ENCODE data around the gene MRPL18. TPM values are rescaled to one million over a fixed set of nuclear protein-coding genes. Genes with fewer than 3 reads are reported as not detected.
"Not testable (repeated sequence)": the region's sequence is repeated elsewhere in the genome, so short reads cannot be mapped to it uniquely, and the experiment has no call there.

MRPL18 gene
- 47.2 TPM for total RNA-seq (ENCODE audit: insufficient read depth, low replicate concordance)

DNA sequence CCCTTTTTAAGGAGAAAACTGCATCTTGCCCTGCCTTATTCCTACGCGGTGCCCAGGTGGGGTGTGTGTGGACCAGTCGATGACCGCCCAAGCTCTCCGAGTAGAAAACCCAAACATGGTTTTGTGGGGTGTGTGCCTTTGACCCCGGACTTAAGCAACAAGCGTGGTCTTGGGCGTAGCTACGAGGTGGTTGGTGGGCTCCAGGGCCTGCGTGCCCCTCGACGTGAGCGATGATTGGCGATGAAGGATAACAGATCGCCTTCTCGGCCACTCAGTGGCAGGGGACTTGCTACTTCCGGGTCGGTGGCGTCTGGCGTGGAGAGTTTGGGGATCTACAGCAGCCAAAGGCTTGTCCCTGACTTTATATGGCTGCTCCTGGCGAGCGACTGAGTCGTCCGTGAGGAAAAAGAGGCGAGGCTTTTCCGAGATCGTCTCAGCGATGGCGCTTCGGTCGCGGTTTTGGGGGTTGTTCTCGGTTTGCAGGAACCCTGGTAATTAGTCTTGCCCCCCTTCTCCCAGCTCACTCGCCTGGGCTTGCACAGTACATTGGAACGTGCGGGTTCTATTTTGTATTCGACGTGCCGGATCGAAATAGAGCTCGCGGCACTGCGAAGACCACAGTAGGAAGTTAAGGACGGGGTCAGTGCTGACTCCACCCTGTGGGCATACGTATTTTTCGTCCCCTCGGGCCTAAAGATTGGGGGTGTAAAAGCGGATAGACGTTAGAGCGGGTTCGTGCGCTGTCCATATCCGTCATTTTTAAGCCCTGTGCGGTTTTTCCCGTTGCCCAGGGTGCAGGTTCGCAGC lies at the start of gene MRPL18:
Gene MRPL18, plus strand, starts transcription at position 319 of the 807 bp plus-strand sequence. Its CDS starts 121 bp downstream, at position 440.
- peak; percentile 99 for DNase-seq (ENCODE audit: low spot score)

GRCh38 chr6:159742165-159742564 lies 48.1 kb upstream of the MRPL18 start:
- no peak for DNase-seq (ENCODE audit: low spot score)

GRCh38 chr6:159745081-159745480 lies 45.2 kb upstream of the MRPL18 start:
- no peak for DNase-seq (ENCODE audit: low spot score)

DNA sequence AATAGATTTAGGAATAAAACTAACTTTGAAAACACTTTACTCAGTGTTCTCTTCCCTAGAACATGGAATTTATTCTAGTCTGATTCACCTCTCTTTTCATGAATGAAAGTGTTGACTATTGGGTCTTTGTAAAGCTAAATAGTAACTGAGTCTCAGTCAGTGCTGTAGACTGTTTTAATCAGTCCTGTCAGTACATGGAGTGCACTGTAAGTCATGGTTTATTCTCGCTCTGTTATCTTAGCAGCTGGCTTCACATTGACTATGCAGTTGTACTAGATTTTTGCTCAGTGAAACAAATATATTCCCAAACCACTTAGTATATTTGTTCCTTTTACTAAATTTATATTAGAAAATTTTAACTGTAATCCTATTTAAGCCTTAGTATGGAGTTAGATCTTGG lies 43.5 kb upstream of the MRPL18 start:
- no peak for DNase-seq (ENCODE audit: low spot score)

- not testable (repeated sequence) for DNase-seq (ENCODE audit: low spot score)
Measured at GRCh38 chr6:159748127-159748526, 42.1 kb upstream of the MRPL18 start.

GRCh38 chr6:159751448-159751847 lies 38.8 kb upstream of the MRPL18 start:
- DNase-seq (ENCODE audit: low spot score): no peak

- no peak for DNase-seq (ENCODE audit: low spot score)
Measured at GRCh38 chr6:159753081-159753872, 37.0 kb upstream of the MRPL18 start.

- DNase-seq (ENCODE audit: low spot score): no peak
Measured at GRCh38 chr6:159754401-159754800, 35.9 kb upstream of the MRPL18 start.

GRCh38 chr6:159754959-159755914 lies 35.0 kb upstream of the MRPL18 start:
- DNase-seq (ENCODE audit: low spot score): no peak

GRCh38 chr6:159756508-159756907 lies 33.8 kb upstream of the MRPL18 start:
- DNase-seq (ENCODE audit: low spot score): no peak

GRCh38 chr6:159758031-159759001 lies 32.0 kb upstream of the MRPL18 start:
- DNase-seq (ENCODE audit: low spot score): no peak

DNA sequence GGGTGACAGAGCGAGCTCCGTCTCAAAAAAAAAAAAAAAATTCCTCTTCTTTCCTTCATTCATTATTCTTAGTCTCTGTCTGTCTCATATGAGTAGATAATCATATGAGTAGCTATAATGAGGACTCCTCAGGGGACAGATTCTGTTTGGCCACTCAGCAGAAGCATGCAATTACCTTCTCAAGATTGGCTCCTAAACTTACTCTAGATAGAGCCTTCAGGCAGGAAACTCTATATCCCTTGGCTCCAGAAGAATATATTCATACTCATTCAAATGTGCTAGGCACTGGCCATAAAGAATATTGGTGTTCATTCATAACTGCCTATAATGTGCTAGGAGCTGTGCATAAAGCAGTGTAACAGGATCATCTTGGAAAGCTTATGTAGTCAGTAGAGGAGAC lies 30.6 kb upstream of the MRPL18 start:
- DNase-seq (ENCODE audit: low spot score): no peak

- DNase-seq (ENCODE audit: low spot score): peak; percentile 10
Measured at GRCh38 chr6:159760602-159761057, 29.6 kb upstream of the MRPL18 start.

- DNase-seq (ENCODE audit: low spot score): no peak
Measured at GRCh38 chr6:159761129-159761872, 29.0 kb upstream of the MRPL18 start.

DNA sequence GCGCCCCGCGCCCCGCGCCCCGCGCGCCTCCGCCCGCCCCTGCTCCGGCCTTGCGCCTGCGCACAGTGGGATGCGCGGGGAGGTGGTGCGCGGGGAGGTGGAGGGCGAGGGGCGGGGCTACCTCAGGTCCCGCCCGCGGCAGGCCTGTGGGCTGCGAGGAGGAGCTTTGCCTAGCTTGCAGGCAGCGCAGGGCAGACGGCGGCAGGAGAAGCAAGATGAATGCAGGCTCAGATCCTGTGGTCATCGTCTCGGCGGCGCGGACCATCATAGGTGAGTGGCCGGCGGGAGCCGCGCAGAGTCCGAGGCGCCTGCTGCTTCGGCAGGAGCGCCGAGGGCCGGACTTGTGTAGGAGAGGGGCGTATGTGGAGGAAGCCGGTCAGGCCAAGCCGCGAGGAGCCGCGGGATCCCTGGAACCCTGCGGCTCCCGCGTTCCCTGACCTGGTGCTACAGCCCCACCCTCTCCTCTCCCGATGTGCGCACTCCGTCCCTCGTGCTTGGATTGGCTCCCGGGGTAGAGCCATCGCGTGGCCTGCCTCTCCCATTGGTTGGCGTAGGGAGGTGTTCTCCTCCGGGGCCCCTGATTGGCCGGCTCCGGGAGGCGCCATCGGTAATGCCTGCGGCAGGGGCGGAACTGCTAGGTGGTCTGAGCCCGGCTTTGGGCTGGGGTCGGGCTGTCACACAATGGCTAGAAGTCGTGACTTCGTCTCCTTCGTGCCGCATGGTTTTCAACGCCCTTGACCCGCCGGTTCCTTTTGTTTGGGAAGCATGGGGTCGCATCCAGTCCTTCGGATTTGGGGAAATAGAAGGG lies 28.2 kb upstream of the MRPL18 start, which contains the start of gene ACAT2:
Gene ACAT2, plus strand, starts transcription at position 173 of the 808 bp plus-strand sequence. Its CDS starts 43 bp downstream, at position 216.
- DNase-seq (ENCODE audit: low spot score): peak; percentile 98

- DNase-seq (ENCODE audit: low spot score): no peak
Measured at GRCh38 chr6:159762681-159763293, 27.5 kb upstream of the MRPL18 start.

DNA sequence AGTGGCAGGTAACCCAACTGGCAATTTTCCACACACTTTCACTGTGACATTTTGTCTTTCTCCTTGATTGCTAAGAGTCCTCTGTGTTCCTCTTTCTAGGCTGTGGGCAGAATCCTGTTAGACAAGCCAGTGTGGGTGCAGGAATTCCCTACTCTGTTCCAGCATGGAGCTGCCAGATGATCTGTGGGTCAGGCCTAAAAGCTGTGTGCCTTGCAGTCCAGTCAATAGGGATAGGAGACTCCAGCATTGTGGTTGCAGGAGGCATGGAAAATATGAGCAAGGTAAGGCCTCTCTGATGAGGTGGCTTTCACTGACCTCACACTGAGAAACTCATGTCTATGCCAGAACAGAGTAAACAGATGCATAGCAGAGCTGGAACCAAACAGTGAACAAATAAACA lies 23.4 kb upstream of the MRPL18 start:
- no peak for DNase-seq (ENCODE audit: low spot score)

- no peak for DNase-seq (ENCODE audit: low spot score)
Measured at GRCh38 chr6:159769470-159769869, 20.8 kb upstream of the MRPL18 start.

Data from umbilical cord (tissue), 2 donors.